Keratinocyte (primary cell): ENCODE data around the gene ACTR10. TPM values are rescaled to one million over a fixed set of nuclear protein-coding genes. Genes with fewer than 3 reads are reported as not detected.
"Not testable (repeated sequence)": the region's sequence is repeated elsewhere in the genome, so short reads cannot be mapped to it uniquely, and the experiment has no call there.

ENCODE experiments used
- DNase-seq: peaks from one replicate; pipeline ENCODE4 v3.0.0-alpha.2; 2011; ENCODE audit warnings: low read depth, missing footprints, low spot score
- FAIRE-seq: peaks from 2 replicates; lab custom pipeline; 2011; peaks lifted over from hg19 to GRCh38; lab: Jason Lieb, UNC
- H2AFZ ChIP-seq: 2 replicates; pipeline ENCODE4 v1.6.0; 2012; ENCODE audit warnings: low read length, control low read depth, inconsistent platforms; ENCODE audit not compliant: control insufficient read depth
- H3K27ac ChIP-seq: 2 replicates; pipeline ENCODE4 v1.5.1; 2011; ENCODE audit warnings: low read length; ENCODE audit not compliant: control insufficient read depth, insufficient read depth
- H3K27me3 ChIP-seq: 3 replicates; pipeline ENCODE4 v1.6.0; 2011; ENCODE audit warnings: low read length; ENCODE audit not compliant: control insufficient read depth, insufficient read depth; ENCODE audit errors: extremely low read depth
- H3K36me3 ChIP-seq, 2 experiments: 2 replicates in 1 of 2; 3 replicates in 1 of 2; pipeline ENCODE4 v1.5.1; 2011; ENCODE audit warnings: low read length in 2 of 2, mild to moderate bottlenecking in 1 of 2; ENCODE audit not compliant: control insufficient read depth in 2 of 2, insufficient read depth in 2 of 2; ENCODE audit errors: extremely low read depth in 1 of 2
- H3K4me1 ChIP-seq: 3 replicates; pipeline ENCODE4 v1.5.1; 2011; ENCODE audit warnings: low read length; ENCODE audit not compliant: control insufficient read depth, insufficient read depth; ENCODE audit errors: extremely low read depth
- H3K4me2 ChIP-seq: 3 replicates; pipeline ENCODE4 v1.6.0; 2011; ENCODE audit warnings: low read depth, low read length; ENCODE audit not compliant: control insufficient read depth, insufficient read depth; ENCODE audit errors: extremely low read depth
- H3K4me3 ChIP-seq, 3 experiments: fragments of 200-600 bp in 1 of 3; sonication (generic) in 1 of 3; 2 replicates in 2 of 3; 3 replicates in 1 of 3; pipeline ENCODE4 v1.5.1; 2011 to 2016; ENCODE audit warnings: low read length in 3 of 3, mild to moderate bottlenecking in 3 of 3, control low read depth in 2 of 3, inconsistent platforms in 1 of 3, low read depth in 1 of 3, mixed read lengths in 1 of 3, mixed run types in 1 of 3, moderate library complexity in 1 of 3; ENCODE audit not compliant: control insufficient read depth in 2 of 3, insufficient read depth in 2 of 3; ENCODE audit errors: extremely low read depth in 1 of 3
- H3K79me2 ChIP-seq: 2 replicates; pipeline ENCODE4 v1.6.0; 2012; ENCODE audit warnings: low read length; ENCODE audit not compliant: control insufficient read depth, insufficient read depth
- H3K9ac ChIP-seq: 3 replicates; pipeline ENCODE4 v1.6.0; 2011; ENCODE audit warnings: low read length; ENCODE audit not compliant: control insufficient read depth, insufficient read depth; ENCODE audit errors: extremely low read depth
- H3K9me1 ChIP-seq: 3 replicates; pipeline ENCODE4 v1.6.0; 2011; ENCODE audit warnings: low read length; ENCODE audit not compliant: control insufficient read depth, insufficient read depth; ENCODE audit errors: extremely low read depth
- H3K9me3 ChIP-seq: 2 replicates; pipeline ENCODE4 v1.5.1; 2012; ENCODE audit warnings: low read depth, low read length; ENCODE audit not compliant: control insufficient read depth
- H4K20me1 ChIP-seq: 3 replicates; pipeline ENCODE4 v1.6.0; 2011; ENCODE audit warnings: low read length; ENCODE audit not compliant: control insufficient read depth, insufficient read depth; ENCODE audit errors: extremely low read depth
- CTCF ChIP-seq, 3 experiments: IDR thresholded peaks in 1 of 3; conservative IDR thresholded peaks in 1 of 3; optimal IDR thresholded peaks in 1 of 3; 2 replicates in 2 of 3; 3 replicates in 1 of 3; pipeline versions ENCODE3 to v1.5.1; 2011; ENCODE audit warnings: low read length in 3 of 3, mild to moderate bottlenecking in 3 of 3, moderate library complexity in 2 of 3, control low read depth in 1 of 3, inconsistent platforms in 1 of 3; ENCODE audit not compliant: insufficient read depth in 2 of 3; ENCODE audit errors: extremely low read depth in 1 of 3
- EZH2 ChIP-seq: IDR thresholded peaks from one replicate; pipeline ENCODE4 v1.6.1; 2012; ENCODE audit warnings: inconsistent platforms, mild to moderate bottlenecking, low read length, moderate library complexity
- dilution Hi-C: fragments of 300-500 bp; cut with MboI; formaldehyde crosslinking; loops from one replicate; pipeline ENCODE4 v1.7.0; 2020; ENCODE audit warnings: low sequenced_read_pairs; ENCODE audit not compliant: extremely low pct_ligation_motif_present
- polyA plus RNA-seq, 5 experiments: library from polyadenylated mRNA; depleted of rRNA in 3 of 5; stranded (reverse) in 3 of 5; stranded (forward) in 1 of 5; unstranded in 1 of 5; fragments of >200 nt; gene quantifications; 1 replicate in 1 of 5; 2 replicates in 3 of 5; 3 replicates in 1 of 5; pipeline versions ENCODE4 v1.2.1 to v1.2.3, GENCODE V29; 2011 to 2012; ENCODE audit warnings: missing spikeins in 2 of 5, low read depth in 1 of 5, low replicate concordance in 1 of 5

ACTR10 gene
- polyA plus RNA-seq, 1 donor (not counting 4 experiments of a cell fraction or from before 2014, with no cell fraction given) = 125 TPM

- no peak overlapping the region for H3K4me3 ChIP-seq
- no peaks in the 10 kb centered on the region for H3K9me3 ChIP-seq
- H4K20me1 ChIP-seq = peaks cover 2% of the 10 kb centered on the region
- TF ChIP-seq CTCF (optimal IDR thresholded peaks at IDR 0.05 in 1 of 3, IDR thresholded peaks at IDR 0.05 in 1 of 3, conservative IDR thresholded peaks at IDR 0.05 in 1 of 3; ENCODE audit: extremely low read depth in 1 of 3, insufficient read depth in 2 of 3, low read length in 3 of 3) (no peak), EZH2 (no peak)
- peaks cover 14% of the 10 kb centered on the region for H3K4me1 ChIP-seq
- peaks cover 7 to 16% of the 10 kb centered on the region in 2 experiments for H3K36me3 ChIP-seq
- H3K9me1 ChIP-seq = no peaks in the 10 kb centered on the region
- H3K4me2 ChIP-seq = no peak overlapping the region
- H3K27me3 ChIP-seq = no peaks in the 10 kb centered on the region
- H3K79me2 ChIP-seq = peaks cover 81% of the 10 kb centered on the region
- FAIRE-seq = no peak
- no peak for DNase-seq
- no peak overlapping the region for H2AFZ ChIP-seq
- no peak overlapping the region for H3K9ac ChIP-seq
- no peak overlapping the region for H3K27ac ChIP-seq
- dilution Hi-C loops = no loop called here
Measured at GRCh38 chr14:58249611-58250010, 49.7 kb downstream of the ACTR10 start.

- no peaks in the 10 kb centered on the region for H4K20me1 ChIP-seq
- H3K9me3 ChIP-seq = no peaks in the 10 kb centered on the region
- FAIRE-seq (no peak), DNase-seq (no peak)
- H3K27me3 ChIP-seq = no peaks in the 10 kb centered on the region
- no peak overlapping the region for H3K9ac ChIP-seq
- H3K4me2 ChIP-seq = no peak overlapping the region
- dilution Hi-C loops = no loop called here
- peaks cover 16% of the 10 kb centered on the region for H3K79me2 ChIP-seq
- TF ChIP-seq CTCF (optimal IDR thresholded peaks at IDR 0.05 in 1 of 3, IDR thresholded peaks at IDR 0.05 in 1 of 3, conservative IDR thresholded peaks at IDR 0.05 in 1 of 3; ENCODE audit: extremely low read depth in 1 of 3, insufficient read depth in 2 of 3, low read length in 3 of 3) = no peak
- no peak for TF ChIP-seq EZH2
- no peak overlapping the region for H3K4me3 ChIP-seq
- H3K9me1 ChIP-seq = no peaks in the 10 kb centered on the region
- H2AFZ ChIP-seq = no peak overlapping the region
- no peak overlapping the region for H3K27ac ChIP-seq
- peaks cover 10 to 15% of the 10 kb centered on the region in 2 experiments for H3K36me3 ChIP-seq
- H3K4me1 ChIP-seq = no peaks in the 10 kb centered on the region
Measured at GRCh38 chr14:58258156-58258555, 58.2 kb downstream of the ACTR10 start.

- H4K20me1 ChIP-seq, H3K9me3 ChIP-seq, H2AFZ ChIP-seq, H3K4me2 ChIP-seq, H3K4me3 ChIP-seq, H3K79me2 ChIP-seq, H3K27ac ChIP-seq, H3K27me3 ChIP-seq, H3K4me1 ChIP-seq, DNase-seq, dilution Hi-C loops, H3K9me1 ChIP-seq, FAIRE-seq, H3K9ac ChIP-seq: not testable (repeated sequence)
- H3K36me3 ChIP-seq = peaks cover 15 to 21% of the 10 kb centered on the region in 2 experiments
Measured at GRCh38 chr14:58262005-58262404, 62.1 kb downstream of the ACTR10 start.
